SK-N-DZ (cell line): ENCODE measurements around the gene ABCD1. TPM values are rescaled to one million over a fixed set of nuclear protein-coding genes. Genes with fewer than 3 reads are reported as not detected.
"Not testable (repeated sequence)": the region's sequence is repeated elsewhere in the genome, so short reads cannot be mapped to it uniquely, and the experiment has no call there.

ENCODE experiments used
- DNase-seq: peaks from one replicate; pipeline ENCODE4 v3.0.0-alpha.2; 2015; ENCODE audit warnings: low spot score
- polyA plus RNA-seq, 2 experiments: library from polyadenylated mRNA; depleted of rRNA; stranded (reverse); fragments of >200 nt; gene quantifications; 2 replicates each; pipeline ENCODE4 v1.2.3, GENCODE V29; 2014

ABCD1 gene
- polyA plus RNA-seq (2014; cell fraction: cytosol; rRNA removed), result 7.7 and 10.2 TPM in 2 replicates
- polyA plus RNA-seq (2014; cell fraction: nucleus; rRNA removed), result 12.3 and 13.9 TPM in 2 replicates

GRCh38 chrX:153724252-153725038 is at the start of gene ABCD1, which contains the start of gene BCAP31:
ABCD1 (plus strand) TSS chrX:153724856; CDS start chrX:153725267, 411 bp downstream.
BCAP31 (minus strand) TSS chrX:153724387; CDS start chrX:153723244, 1,143 bp downstream.
- DNase-seq, result peak; percentile 85

GRCh38 chrX:153681175-153681574 is 43.5 kb upstream of the ABCD1 start:
- no peak for DNase-seq

DNA sequence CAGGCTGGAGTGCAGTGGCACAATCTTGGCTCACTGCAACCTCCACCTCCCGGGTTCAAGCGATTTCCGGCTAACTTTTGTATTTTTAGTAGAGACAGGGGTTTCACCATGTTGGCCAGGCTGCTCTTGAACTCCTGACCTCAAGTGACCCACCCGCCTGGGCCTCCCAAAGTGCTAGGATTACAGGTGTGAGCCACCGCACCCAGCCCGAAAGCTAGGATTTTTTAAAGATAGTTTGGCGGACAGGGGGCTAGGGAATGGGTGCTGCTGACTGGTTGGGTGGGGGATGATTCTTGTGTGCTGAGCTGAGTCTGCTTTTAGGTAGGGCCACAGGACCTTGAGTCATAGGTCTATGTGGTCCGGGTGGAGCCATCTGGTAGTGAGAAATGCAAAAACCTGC is 41.2 kb upstream of the ABCD1 start:
- not testable (repeated sequence) for DNase-seq

- peak; percentile 38 for DNase-seq
Observed at GRCh38 chrX:153684467-153685155, 40.0 kb upstream of the ABCD1 start.

DNA sequence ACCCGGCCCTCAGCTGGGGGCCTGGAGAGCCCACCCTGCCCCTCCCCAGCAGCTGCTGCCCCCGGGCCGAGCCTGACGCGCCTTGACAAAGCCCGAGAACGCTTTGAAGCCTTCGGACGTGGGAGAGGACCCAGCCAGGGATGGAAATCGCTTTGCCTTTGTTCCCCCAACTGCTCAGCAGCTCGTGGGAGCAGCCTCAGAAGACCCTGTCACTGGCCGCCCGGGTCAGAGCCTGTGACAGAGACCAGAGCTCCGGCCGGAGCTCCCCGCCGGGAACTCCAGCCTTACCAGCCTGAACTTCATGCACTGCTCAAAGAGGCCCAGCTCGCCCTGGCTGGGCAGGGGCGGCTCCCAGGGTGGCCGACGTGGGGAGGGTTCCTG is 39.5 kb upstream of the ABCD1 start:
- DNase-seq, result peak; percentile 58

DNA sequence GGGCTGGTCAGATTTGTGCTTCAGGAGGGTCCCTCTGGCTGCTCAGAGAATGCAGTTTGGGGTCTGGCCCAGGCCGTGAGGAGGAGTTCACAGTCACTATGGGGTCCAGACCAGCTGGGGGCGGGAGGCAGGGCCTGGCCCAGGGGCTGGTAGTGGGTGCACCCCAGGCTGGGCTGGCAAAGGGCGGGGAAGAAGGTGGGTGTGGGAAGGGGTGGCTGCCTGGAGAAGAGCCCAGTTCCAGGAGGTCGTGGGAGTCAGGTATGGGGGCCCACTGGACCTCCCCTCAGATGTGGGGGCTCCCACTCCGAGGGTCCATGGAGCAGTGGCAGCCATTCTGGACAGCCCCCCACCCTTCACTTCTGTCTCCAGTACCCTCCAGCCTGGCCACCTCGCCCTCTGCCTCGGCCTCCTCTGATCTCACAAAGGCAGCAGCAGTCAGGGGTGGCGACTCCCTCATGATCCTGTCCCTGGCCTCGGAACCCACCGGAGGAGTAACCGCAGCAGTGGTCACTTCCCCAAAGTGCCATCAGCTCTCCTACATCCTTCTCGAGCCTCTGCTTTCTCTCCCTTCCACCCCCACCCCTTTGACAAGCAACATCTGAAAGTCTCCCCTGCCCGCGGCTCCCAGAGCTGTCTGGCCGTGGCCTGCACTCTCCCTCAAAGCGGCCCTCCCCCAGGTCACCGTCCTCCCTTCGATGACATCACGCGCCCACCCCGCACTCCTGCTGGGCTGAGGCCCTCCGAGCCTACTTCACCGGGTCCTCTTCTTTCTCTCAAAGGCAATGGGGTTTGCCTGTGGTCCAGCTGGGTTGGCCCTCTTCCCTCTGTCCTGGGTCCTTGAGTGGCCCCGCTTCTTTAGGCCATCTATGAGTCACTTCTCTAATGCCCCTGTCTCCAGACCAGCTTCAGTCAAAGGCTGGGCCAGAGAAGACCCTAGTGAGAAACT is 38.6 kb upstream of the ABCD1 start:
- peak; percentile 43 for DNase-seq

GRCh38 chrX:153686711-153687110 is 37.9 kb upstream of the ABCD1 start:
- peak; percentile 32 for DNase-seq

DNA sequence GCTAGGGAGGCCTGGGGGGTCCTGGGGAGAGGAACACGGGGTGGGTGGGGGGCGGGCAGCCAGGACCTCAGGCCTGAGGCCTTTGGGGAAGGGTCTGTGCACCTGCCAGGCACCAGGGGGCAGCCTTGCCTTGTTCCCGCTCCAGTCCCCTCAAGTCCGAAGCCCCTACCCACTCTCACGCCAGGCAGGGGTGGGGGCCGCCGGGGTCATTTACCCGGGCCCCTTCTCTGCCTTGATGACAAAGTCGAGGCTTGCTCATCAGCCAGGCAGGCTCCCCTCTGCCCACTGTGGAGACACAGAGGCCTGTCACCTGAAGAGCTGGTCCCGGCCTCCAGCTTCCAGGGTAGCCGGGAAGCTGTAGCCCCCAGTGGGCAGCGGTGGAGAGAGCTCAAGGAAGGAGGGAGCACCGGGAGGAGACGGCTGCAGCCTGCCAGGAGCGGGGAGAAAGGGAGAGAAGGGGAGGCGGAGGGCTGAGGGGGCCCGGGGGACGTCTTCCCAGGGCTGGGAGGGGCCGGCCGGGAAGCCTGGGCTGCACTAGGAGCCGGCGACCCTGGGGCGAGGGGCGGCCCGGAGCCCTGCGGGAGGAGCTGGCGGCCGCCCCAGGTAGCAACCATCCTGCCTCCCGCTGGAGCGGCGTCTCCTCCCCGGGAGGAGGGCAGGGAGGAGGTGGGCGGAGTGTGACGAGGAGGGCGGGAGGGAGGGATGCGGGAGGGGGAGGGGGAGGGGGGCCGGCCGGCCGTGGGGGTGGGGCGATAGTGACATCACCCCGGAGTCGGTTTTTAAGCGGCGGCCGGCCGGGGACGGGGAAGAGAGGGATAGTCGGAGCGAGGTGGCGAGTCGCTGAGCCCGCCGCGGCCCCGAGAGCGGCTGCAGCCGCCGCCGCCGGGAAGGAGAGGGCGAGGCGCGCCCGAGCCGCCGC is 37.3 kb upstream of the ABCD1 start, which contains the start of gene SLC6A8:
Gene SLC6A8 (plus strand): TSS at position 806 of the 919 bp plus-strand sequence. CDS start 649 bp downstream, outside the sequence.
- DNase-seq, result peak; percentile 78

GRCh38 chrX:153688071-153688470 is 36.6 kb upstream of the ABCD1 start:
- DNase-seq, result no peak

- no peak for DNase-seq
Observed at GRCh38 chrX:153688506-153688905, 36.1 kb upstream of the ABCD1 start.

- no peak for DNase-seq
Observed at GRCh38 chrX:153688911-153689590, 35.6 kb upstream of the ABCD1 start.

DNA sequence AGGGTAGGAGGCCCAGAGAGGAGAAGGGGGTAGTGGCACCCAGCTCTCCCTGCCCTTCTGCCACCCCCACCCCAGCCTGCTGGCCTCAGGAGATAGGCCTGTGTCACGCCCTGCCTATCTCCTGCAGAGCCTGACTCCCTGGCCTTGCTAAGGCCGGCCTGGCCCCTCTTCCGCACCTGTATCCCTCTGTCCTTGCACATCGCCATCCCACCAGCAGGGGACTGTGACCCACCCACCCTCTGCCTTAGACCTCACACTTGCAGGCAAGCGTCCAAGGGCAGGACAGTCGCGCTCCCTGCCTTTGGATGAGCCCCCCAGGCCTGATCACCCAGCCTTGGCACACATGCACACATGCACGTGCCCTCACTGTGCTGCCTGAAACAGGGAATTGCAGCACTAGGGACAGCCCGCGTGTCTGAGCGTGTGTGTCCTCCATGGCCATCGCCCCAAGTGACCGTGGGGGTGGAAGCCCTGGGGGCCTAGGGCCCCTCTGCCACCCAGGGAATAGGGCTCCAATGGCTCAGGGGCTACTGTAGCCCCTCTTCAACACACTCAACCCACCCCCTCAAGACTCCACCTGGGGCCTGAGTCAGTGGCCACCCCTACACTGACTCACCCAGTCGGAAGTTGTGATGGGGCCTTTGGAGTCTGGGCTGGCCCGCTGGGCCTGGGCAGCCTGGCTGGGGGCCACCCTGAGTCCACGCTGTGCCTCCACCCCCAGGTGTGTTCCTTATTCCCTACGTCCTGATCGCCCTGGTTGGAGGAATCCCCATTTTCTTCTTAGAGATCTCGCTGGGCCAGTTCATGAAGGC is 34.8 kb upstream of the ABCD1 start:
- DNase-seq, result peak; percentile 58

DNA sequence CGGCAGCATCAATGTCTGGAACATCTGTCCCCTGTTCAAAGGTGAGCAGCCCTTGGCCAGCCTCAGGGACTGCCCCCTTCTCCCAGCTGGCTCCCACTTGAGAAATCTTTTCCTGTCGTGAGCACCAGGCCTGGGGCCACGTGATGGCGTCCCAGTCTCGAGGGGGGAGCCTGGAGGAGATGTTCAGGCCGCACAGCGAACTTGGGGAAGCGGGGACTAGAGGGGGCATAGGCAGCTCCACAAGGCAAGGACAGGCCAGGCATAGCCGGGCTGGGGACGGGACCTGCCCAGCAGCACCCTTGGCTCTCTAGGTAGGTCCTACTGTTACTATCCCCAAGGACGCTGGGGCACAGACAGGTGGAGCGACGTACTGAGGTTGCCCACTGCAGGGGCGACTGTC is 34.2 kb upstream of the ABCD1 start:
- DNase-seq, result no peak

DNA sequence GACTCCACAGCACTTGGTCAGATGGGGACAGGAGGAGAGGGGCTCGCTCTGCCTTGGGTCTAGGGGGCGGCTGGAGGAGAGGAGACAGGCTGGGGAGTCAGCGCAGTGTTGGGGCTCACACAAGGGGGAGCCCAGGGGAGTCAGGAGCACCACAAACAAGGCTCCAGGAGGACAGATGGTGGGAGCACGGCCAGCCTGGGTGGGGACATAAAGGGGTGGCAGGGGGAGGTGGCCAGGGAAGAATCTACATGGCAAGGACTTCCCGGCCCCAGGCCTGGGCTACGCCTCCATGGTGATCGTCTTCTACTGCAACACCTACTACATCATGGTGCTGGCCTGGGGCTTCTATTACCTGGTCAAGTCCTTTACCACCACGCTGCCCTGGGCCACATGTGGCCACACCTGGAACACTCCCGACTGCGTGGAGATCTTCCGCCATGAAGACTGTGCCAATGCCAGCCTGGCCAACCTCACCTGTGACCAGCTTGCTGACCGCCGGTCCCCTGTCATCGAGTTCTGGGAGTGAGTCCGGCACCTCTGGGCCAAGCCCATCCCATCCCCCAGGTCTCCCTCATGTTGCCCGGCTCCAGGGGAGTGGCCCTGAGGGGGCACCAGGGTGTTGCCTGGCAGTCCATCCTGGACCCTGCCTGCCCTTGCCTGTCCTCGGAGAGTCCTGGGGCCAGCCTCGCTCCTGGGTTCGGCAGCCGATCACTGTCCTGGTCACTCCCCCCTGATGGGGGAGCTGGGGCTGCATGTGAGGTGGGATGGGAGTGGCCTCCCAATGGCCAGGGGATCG is 33.4 kb upstream of the ABCD1 start:
- DNase-seq, result not testable (repeated sequence)

DNA sequence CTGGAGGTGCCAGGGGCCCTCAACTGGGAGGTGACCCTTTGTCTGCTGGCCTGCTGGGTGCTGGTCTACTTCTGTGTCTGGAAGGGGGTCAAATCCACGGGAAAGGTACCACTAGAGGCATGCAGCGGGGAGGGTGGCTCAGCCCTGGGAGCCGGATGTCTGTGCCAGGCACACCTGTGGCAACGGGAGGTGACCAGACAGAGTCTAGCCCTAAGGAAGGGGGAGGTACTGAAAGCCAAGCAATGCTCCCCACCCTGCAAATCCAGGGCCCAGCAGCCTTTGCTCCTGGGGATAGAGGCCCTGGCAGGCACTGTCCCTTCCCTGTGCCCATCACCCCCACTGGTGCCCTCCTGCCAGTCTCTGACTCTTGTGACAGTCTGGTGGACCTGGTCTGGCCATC is 32.7 kb upstream of the ABCD1 start:
- DNase-seq, result no peak

DNA sequence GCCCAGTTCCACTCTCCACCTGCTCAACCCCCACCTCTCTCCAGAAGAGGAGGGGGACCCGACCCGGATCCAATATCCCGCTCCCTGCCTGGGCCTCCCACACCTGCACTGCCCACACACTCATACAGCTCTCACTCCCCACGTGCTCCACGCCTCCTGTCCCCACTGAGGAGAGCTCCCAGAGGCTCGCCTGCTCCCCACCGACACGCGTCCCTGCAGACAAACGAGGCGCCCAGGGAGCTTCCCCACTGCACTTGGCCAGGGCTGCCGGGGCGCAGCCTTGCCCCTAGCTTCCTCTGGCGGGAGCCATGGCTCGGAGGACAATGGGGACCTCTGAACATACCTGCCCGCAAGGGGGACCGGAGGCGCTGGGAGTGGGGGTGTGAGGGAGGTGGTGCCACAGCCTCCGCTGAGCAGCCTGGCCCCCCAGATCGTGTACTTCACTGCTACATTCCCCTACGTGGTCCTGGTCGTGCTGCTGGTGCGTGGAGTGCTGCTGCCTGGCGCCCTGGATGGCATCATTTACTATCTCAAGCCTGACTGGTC is 32.0 kb upstream of the ABCD1 start:
- no peak for DNase-seq

GRCh38 chrX:153693216-153694086 is 31.2 kb upstream of the ABCD1 start:
- no peak for DNase-seq
